CD8-positive, alpha-beta memory T cell (primary cell): ENCODE results near the gene EXT2. TPM values are rescaled to one million over a fixed set of nuclear protein-coding genes. Genes with fewer than 3 reads are reported as not detected.

Source experiments
- CTCF ChIA-PET: fragments of 350-600 bp; sonication (Branson Sonifier 250); formaldehyde crosslinking; loops from one replicate; lab custom pipeline; 2021; ENCODE audit warnings: antibody characterized with exemption; lab: Charles Lee
- POLR2A ChIA-PET: fragments of 350-600 bp; sonication (Branson Sonifier 250); formaldehyde crosslinking; loops from one replicate; lab custom pipeline; 2021; ENCODE audit warnings: antibody characterized with exemption; lab: Charles Lee
- DNase-seq, 5 donors: peaks; one replicate each; pipeline versions ENCODE4 v3.0.0 to v3.0.0-alpha.2; 2020 to 2022; ENCODE audit warnings: mixed read lengths in 1 of 5
- H3K27ac ChIP-seq: one replicate; pipeline ENCODE4 v1.7.0; 2013; ENCODE audit warnings: low read depth, mild to moderate bottlenecking, low read length, moderate library complexity
- H3K27me3 ChIP-seq: 2 replicates; pipeline ENCODE4 v1.7.0; 2013; ENCODE audit warnings: low read length, mild to moderate bottlenecking; ENCODE audit not compliant: insufficient read depth, poor library complexity, severe bottlenecking
- H3K36me3 ChIP-seq: 2 replicates; pipeline ENCODE4 v1.7.0; 2013; ENCODE audit warnings: mild to moderate bottlenecking, low read length, moderate library complexity; ENCODE audit not compliant: insufficient read depth
- H3K4me1 ChIP-seq: 2 replicates; pipeline ENCODE4 v1.7.0; 2013; ENCODE audit warnings: mild to moderate bottlenecking, low read length, moderate library complexity; ENCODE audit not compliant: insufficient read depth
- H3K4me3 ChIP-seq: 2 replicates; pipeline ENCODE4 v1.7.0; 2013; ENCODE audit warnings: mild to moderate bottlenecking, low read length
- H3K9me3 ChIP-seq: 2 replicates; pipeline ENCODE4 v1.7.0; 2013; ENCODE audit warnings: mild to moderate bottlenecking, low read length
- H3K27ac Mint-ChIP-seq, 8 donors: one replicate each; pipeline ENCODE4 v1.8.0; 2020 to 2021; ENCODE audit warnings: mixed read lengths in 8 of 8, mild to moderate bottlenecking in 6 of 8, inconsistent platforms in 3 of 8, moderate library complexity in 3 of 8
- H3K27me3 Mint-ChIP-seq, 2 donors: one replicate each; pipeline ENCODE4 v1.8.0; 2020 to 2021; ENCODE audit warnings: mixed read lengths in 2 of 2, mild to moderate bottlenecking in 1 of 2, moderate library complexity in 1 of 2
- H3K36me3 Mint-ChIP-seq, 3 donors: one replicate each; pipeline ENCODE4 v1.8.0; 2020 to 2021; ENCODE audit warnings: mixed read lengths in 3 of 3, inconsistent platforms in 1 of 3, mild to moderate bottlenecking in 1 of 3
- H3K4me1 Mint-ChIP-seq, 3 donors: one replicate each; pipeline ENCODE4 v1.8.0; 2020 to 2021; ENCODE audit warnings: mixed read lengths in 3 of 3, inconsistent platforms in 1 of 3, mild to moderate bottlenecking in 1 of 3
- H3K4me3 Mint-ChIP-seq, 7 donors: one replicate each; pipeline ENCODE4 v1.8.0; 2020 to 2021; ENCODE audit warnings: mixed read lengths in 7 of 7, mild to moderate bottlenecking in 6 of 7, moderate library complexity in 4 of 7, inconsistent platforms in 2 of 7
- H3K9me3 Mint-ChIP-seq, 5 donors: one replicate each; pipeline ENCODE4 v1.8.0; 2020 to 2022; ENCODE audit warnings: mixed read lengths in 5 of 5, mild to moderate bottlenecking in 3 of 5, moderate library complexity in 2 of 5, inconsistent platforms in 1 of 5
- polyA plus RNA-seq: library from polyadenylated mRNA; unstranded; fragments of 300-500 nt; fragmentation: Illumina TruSeq; gene quantifications from one replicate; pipeline ENCODE4 v1.2.3, GENCODE V29; 2021
- total RNA-seq, 2 experiments: library from RNA; stranded (reverse); gene quantifications; one replicate each; pipeline ENCODE4 v1.2.3, GENCODE V29; 2021

The EXT2 gene
- total and polyA plus RNA-seq, 3 experiments from 2014 or later, result 37.4 to 46.6 (median 38.5) TPM

DNA sequence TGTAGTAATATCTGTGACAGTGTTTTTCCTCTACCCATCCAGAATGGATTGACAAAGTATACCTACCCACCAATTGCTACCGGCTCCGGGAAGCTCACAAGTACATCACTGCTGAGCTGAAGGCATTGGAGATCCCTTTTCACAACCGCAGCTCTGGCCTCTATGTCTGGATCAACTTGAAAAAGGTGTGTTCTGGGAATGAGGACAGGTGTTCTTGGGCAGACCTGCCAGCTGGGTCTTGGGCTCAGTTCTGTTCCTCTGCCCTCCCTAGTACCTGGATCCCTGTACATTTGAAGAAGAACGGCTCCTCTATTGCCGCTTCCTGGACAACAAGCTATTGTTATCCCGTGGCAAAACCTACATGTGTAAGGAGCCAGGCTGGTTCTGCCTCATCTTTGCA, 37.2 kb upstream of the EXT2 start:
- Histone ChIP-seq H3K27ac (no peak overlapping the region), H3K27me3 (no peaks in the 10 kb centered on the region), H3K4me1 (no peaks in the 10 kb centered on the region), H3K36me3 (no peaks in the 10 kb centered on the region), H3K9me3 (no peaks in the 10 kb centered on the region), H3K4me3 (no peak overlapping the region)
- Mint-ChIP-seq H3K4me3 (no peak overlapping the region), H3K27me3 (no peaks in the 10 kb centered on the region), H3K27ac (no peak overlapping the region), H3K4me1 (no peaks in the 10 kb centered on the region), H3K36me3 (no peaks in the 10 kb centered on the region), H3K9me3 (no peaks in the 10 kb centered on the region)
- ChIA-PET POLR2A (interaction anchor here (1.3 kb wide), 1 partner anchor 8 kb away, joined by 3 read pairs; the partner anchor contains the start of gene ACCS), CTCF (interaction anchor here (0.7 kb wide), 1 partner anchor 8 kb away, joined by 3 read pairs; the partner anchor contains the start of gene ACCS)
- DNase-seq, result no peak

DNA sequence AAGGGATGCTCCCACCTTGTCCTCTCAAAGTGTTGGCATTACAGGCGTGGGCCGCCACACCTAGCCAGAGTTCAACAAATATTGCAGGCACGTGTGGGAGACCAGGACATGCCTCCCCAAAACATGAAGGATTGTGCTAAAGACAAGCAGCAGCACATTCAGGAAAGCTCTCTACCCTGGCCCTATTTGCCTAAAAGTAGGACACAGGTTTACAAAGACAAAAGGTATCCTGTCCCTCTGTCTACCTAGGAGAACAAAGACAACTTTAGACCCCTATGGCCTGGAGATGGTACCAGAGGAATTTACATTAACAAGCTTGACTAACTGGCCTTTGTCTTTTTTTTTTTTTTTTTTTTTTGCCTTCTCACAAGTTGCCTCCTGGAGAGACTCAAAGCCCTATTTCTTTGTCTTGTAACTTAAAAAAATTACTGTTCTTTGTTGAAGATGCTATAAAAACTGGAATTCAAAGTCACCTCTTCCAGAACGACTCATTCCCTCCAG, 30.3 kb upstream of the EXT2 start:
- ChIA-PET CTCF (interaction anchor here (0.7 kb wide), 1 partner anchor 33 kb away, joined by 3 read pairs; no protein-coding TSS in a partner anchor), POLR2A (no interaction called here)
- peak overlapping the region; percentile 79 for H3K27ac ChIP-seq
- peaks cover 22 to 31% (median 30%) of the 10 kb centered on the region in 3 donors for H3K4me1 Mint-ChIP-seq
- DNase-seq, result no peak
- no peaks in the 10 kb centered on the region for H3K36me3 ChIP-seq
- H3K36me3 Mint-ChIP-seq, result peaks cover 0 to 4% (median 3%) of the 10 kb centered on the region in 3 donors
- H3K4me3 ChIP-seq, result peak overlapping the region; percentile 87
- H3K9me3 ChIP-seq, result no peaks in the 10 kb centered on the region
- peak overlapping the region; percentile 90 to 97 (median 94) for H3K4me3 Mint-ChIP-seq
- no peaks in the 10 kb centered on the region for H3K27me3 ChIP-seq
- no peaks in the 10 kb centered on the region for H3K27me3 Mint-ChIP-seq
- H3K9me3 Mint-ChIP-seq, result no peaks in the 10 kb centered on the region
- peak overlapping the region; percentile 80 to 96 (median 92) for H3K27ac Mint-ChIP-seq
- peaks cover 15% of the 10 kb centered on the region for H3K4me1 ChIP-seq

DNA sequence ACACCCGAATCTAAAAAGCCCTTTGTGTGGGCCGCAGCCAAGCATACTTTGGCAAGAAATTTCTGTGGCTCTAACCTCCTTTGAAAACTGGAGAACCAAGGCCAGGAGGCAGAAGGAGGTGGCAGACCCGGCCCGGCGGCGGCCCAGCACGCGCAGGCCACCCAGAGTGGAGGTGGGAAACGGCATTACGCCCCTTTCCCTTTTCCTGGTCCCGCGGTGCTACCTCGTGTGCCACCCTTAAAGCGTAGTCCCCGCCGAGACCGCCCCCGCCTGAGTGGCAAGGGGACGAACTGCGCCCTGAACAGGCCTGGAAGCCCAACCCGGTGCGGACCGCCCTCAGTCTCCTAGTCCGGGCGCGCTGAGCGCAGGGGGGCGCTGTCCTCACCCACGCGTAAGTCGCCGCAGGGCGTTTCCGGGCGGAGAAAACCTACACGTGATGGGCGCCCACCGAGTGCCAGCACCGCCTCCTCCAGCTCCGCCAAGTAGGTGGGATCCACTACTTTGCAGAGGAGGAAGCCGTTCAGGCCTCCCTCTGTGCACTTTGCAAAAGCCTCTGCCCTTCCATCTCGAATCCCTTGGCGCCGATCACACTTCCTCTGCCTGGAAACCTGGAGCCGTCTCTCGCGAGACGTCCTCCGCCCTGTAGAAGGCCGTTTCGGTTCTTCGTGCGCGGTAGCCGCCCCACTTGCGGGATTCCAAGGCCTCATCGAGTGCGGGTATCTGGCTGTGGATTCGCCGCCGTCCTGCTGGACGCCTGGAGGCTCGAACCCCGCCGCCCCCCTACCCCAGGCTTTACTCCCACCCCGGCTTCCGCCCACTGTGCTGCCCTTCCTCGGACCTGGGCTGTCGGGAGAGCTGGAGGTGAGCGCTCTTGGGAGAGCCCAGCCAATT, 29.4 kb upstream of the EXT2 start, which contains the start of gene ACCS:
Gene ACCS, plus strand, starts transcription at position 430 of the 891 bp plus-strand sequence. CDS start 1,358 bp downstream, outside the sequence.
- CTCF ChIA-PET, result interaction anchor here (0.6 to 3.4 kb wide), 11 partner anchors 8 to 144 kb away, joined by 3 to 27 read pairs (median 3); partner anchors contain the start of gene EXT2
- peaks cover 22 to 31% (median 31%) of the 10 kb centered on the region in 3 donors for H3K4me1 Mint-ChIP-seq
- H3K36me3 Mint-ChIP-seq, result peaks cover 0 to 4% (median 3%) of the 10 kb centered on the region in 3 donors
- H3K27ac Mint-ChIP-seq, result peak within 1 kb of the TSS; percentile 80 to 96 (median 92)
- H3K9me3 Mint-ChIP-seq, result no peaks in the 10 kb centered on the region
- H3K36me3 ChIP-seq, result no peaks in the 10 kb centered on the region
- peak within 1 kb of the TSS; percentile 79 for H3K27ac ChIP-seq
- H3K4me3 Mint-ChIP-seq, result peak within 1 kb of the TSS; percentile 90 to 97 (median 94)
- POLR2A ChIA-PET, result interaction anchor here (0.7 to 1.0 kb wide), 2 partner anchors 8 to 29 kb away, joined by 3 to 7 read pairs; partner anchors contain the start of gene EXT2
- H3K27me3 Mint-ChIP-seq, result no peaks in the 10 kb centered on the region
- H3K9me3 ChIP-seq, result no peaks in the 10 kb centered on the region
- DNase-seq, result peak; percentile 84 to 93 (median 89)
- no peaks in the 10 kb centered on the region for H3K27me3 ChIP-seq
- peaks cover 15% of the 10 kb centered on the region for H3K4me1 ChIP-seq
- H3K4me3 ChIP-seq, result peak within 1 kb of the TSS; percentile 87

DNA sequence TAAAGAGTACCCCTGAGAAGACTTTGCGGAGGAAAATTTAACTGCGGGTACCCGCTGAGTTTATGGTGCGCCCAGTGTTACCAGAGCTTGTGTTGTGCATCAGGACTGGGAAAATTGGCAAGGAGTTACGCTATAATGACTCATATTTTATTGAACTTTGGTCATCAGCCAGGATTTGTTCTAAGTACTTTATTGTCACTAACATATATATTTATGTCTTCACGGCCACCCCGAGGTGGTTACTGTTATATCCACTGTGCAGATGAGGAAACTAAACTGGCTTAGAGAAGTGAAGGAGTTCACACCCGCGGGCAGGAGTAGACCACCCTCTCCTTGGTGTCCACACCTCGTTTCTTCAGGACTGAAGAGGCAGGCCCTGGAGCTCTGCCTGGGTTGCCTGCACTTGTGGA, 28.7 kb upstream of the EXT2 start:
- Mint-ChIP-seq H3K27ac (peak overlapping the region; percentile 80 to 96 (median 92)), H3K27me3 (no peaks in the 10 kb centered on the region), H3K4me3 (peak overlapping the region; percentile 90 to 97 (median 94)), H3K36me3 (peaks cover 0 to 7% (median 3%) of the 10 kb centered on the region in 3 donors), H3K9me3 (no peaks in the 10 kb centered on the region), H3K4me1 (peaks cover 22 to 31% (median 31%) of the 10 kb centered on the region in 3 donors)
- Histone ChIP-seq H3K27me3 (no peaks in the 10 kb centered on the region), H3K4me3 (peak overlapping the region; percentile 87), H3K36me3 (no peaks in the 10 kb centered on the region), H3K9me3 (no peaks in the 10 kb centered on the region), H3K4me1 (peaks cover 15% of the 10 kb centered on the region), H3K27ac (peak overlapping the region; percentile 79)
- POLR2A ChIA-PET, result interaction anchor here (0.7 to 1.0 kb wide), 2 partner anchors 9 to 29 kb away, joined by 3 to 7 read pairs; partner anchors contain the start of gene EXT2
- CTCF ChIA-PET, result interaction anchor here (0.6 to 3.4 kb wide), 11 partner anchors 9 to 145 kb away, joined by 3 to 27 read pairs (median 3); partner anchors contain the start of gene EXT2
- DNase-seq, result no peak

GRCh38 chr11:44067266-44067665, 28.2 kb upstream of the EXT2 start:
- peaks cover 22 to 31% (median 31%) of the 10 kb centered on the region in 3 donors for H3K4me1 Mint-ChIP-seq
- H3K27ac Mint-ChIP-seq, result peak overlapping the region in 7 of 8 donors; percentile 11 to 96 (median 81)
- H3K27me3 Mint-ChIP-seq, result no peaks in the 10 kb centered on the region
- DNase-seq, result no peak
- CTCF ChIA-PET, result interaction anchor here (0.8 to 3.4 kb wide), 4 partner anchors 13 to 35 kb away, joined by 3 to 27 read pairs (median 3); partner anchors contain the start of gene EXT2
- peak overlapping the region; percentile 90 to 97 (median 94) for H3K4me3 Mint-ChIP-seq
- peaks cover 0 to 7% (median 3%) of the 10 kb centered on the region in 3 donors for H3K36me3 Mint-ChIP-seq
- Histone ChIP-seq H3K4me3 (peak overlapping the region; percentile 87), H3K27me3 (no peaks in the 10 kb centered on the region), H3K4me1 (peaks cover 15% of the 10 kb centered on the region), H3K36me3 (no peaks in the 10 kb centered on the region), H3K27ac (peak overlapping the region; percentile 79), H3K9me3 (no peaks in the 10 kb centered on the region)
- no peaks in the 10 kb centered on the region for H3K9me3 Mint-ChIP-seq
- POLR2A ChIA-PET, result no interaction called here

GRCh38 chr11:44068180-44068579, 27.3 kb upstream of the EXT2 start:
- Histone ChIP-seq H3K27me3 (no peaks in the 10 kb centered on the region), H3K4me3 (no peak overlapping the region), H3K27ac (no peak overlapping the region), H3K4me1 (peaks cover 15% of the 10 kb centered on the region), H3K36me3 (no peaks in the 10 kb centered on the region), H3K9me3 (no peaks in the 10 kb centered on the region)
- H3K9me3 Mint-ChIP-seq, result no peaks in the 10 kb centered on the region
- H3K4me3 Mint-ChIP-seq, result peak overlapping the region in 1 of 7 donors; percentile 18
- H3K27ac Mint-ChIP-seq, result peak overlapping the region in 1 of 8 donors; percentile 77
- ChIA-PET POLR2A (no interaction called here), CTCF (interaction anchor here (0.8 to 3.4 kb wide), 2 partner anchors 22 to 26 kb away, joined by 3 to 27 read pairs; partner anchors contain the start of gene EXT2)
- H3K27me3 Mint-ChIP-seq, result no peaks in the 10 kb centered on the region
- H3K36me3 Mint-ChIP-seq, result peaks cover 0 to 9% (median 3%) of the 10 kb centered on the region in 3 donors
- DNase-seq, result no peak
- H3K4me1 Mint-ChIP-seq, result peaks cover 22 to 31% (median 31%) of the 10 kb centered on the region in 3 donors

DNA sequence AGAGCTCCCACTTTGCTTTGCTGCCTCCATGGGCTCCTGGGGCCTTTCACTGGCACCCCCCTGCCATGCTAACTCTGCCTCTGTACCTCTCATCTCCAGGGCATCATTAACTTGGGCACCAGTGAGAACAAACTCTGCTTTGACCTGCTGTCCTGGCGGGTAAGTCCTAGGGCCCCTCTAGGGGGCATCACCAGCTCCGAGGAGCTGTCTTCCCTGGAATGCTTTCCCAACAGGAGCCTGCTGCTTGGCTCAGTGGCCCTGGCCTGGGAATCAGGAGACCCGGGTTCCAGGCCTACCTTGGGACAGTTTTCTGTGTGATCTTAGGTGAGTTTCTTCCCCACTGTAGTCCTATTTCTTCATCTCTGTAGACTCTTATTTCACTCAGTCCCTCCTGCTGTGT, 24.3 kb upstream of the EXT2 start:
- peaks cover 8 to 19% (median 18%) of the 10 kb centered on the region in 3 donors for H3K4me1 Mint-ChIP-seq
- POLR2A ChIA-PET, result no interaction called here
- DNase-seq, result no peak

More for the DNA sequence above, 24.3 kb upstream of the EXT2 start:
- Histone ChIP-seq H3K4me3 (no peak overlapping the region), H3K27me3 (no peaks in the 10 kb centered on the region), H3K27ac (no peak overlapping the region), H3K4me1 (peaks cover 7% of the 10 kb centered on the region), H3K9me3 (no peaks in the 10 kb centered on the region), H3K36me3 (peaks cover under 1% of the 10 kb centered on the region)
- Mint-ChIP-seq H3K27me3 (no peaks in the 10 kb centered on the region), H3K4me3 (peak overlapping the region in 1 of 7 donors; percentile 9), H3K27ac (no peak overlapping the region), H3K36me3 (peaks cover 0 to 23% (median 12%) of the 10 kb centered on the region in 3 donors), H3K9me3 (no peaks in the 10 kb centered on the region)
- CTCF ChIA-PET, result interaction anchor here (1.4 to 5.3 kb wide), 2 partner anchors 9 to 23 kb away, joined by 7 to 36 read pairs; partner anchors contain the start of gene EXT2
